Measurements from ENCODE around the gene ATG4B.

DNA sequence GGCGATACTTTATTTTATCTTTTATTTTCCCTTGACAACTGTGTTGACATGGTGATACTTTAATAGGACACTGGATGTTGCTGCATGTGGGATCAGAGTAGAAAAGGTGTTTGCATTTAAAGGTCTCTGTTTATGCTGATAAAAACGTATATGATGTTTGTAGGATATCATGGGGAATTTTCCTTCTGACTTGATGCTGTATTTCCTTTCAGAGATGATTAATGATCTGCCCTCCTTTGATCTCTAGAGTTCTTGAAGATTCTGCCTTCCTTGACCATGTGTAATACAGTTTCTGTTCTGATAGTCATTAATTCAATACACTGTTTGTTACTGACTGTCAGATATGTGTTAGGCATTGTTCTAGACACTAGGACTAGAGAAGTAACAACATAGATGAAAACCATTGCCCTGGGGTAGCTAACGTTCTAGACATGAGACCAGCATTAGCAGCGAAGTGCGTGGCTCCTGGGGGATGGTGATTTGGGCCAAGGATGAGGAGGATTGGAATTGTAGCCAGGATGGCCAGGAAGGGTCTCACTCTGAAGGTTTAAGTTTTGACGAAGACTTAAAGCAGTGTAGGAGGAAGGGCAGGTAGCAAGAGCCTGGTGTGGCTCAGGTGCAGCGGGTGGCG, 2.8 kb downstream of the ATG4B start:
- TF ChIP-seq, protein P1, sequence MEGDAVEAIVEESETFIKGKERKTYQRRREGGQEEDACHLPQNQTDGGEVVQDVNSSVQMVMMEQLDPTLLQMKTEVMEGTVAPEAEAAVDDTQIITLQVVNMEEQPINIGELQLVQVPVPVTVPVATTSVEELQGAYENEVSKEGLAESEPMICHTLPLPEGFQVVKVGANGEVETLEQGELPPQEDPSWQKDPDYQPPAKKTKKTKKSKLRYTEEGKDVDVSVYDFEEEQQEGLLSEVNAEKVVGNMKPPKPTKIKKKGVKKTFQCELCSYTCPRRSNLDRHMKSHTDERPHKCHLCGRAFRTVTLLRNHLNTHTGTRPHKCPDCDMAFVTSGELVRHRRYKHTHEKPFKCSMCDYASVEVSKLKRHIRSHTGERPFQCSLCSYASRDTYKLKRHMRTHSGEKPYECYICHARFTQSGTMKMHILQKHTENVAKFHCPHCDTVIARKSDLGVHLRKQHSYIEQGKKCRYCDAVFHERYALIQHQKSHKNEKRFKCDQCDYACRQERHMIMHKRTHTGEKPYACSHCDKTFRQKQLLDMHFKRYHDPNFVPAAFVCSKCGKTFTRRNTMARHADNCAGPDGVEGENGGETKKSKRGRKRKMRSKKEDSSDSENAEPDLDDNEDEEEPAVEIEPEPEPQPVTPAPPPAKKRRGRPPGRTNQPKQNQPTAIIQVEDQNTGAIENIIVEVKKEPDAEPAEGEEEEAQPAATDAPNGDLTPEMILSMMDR (IDR thresholded peaks at IDR 0.05; ENCODE audit: low read length) = no peak
- no peak for TF ChIP-seq EZH2 (IDR thresholded peaks at IDR 0.05; ENCODE audit: borderline replicate concordance, low read length)
